WTC11 (cell line): ENCODE results near the gene LY9.

Source experiments
- CTCF ChIP-seq: fragments of 200-600 bp; IDR thresholded peaks from 2 replicates; pipeline ENCODE4 v1.8.0; 2022; ENCODE audit warnings: antibody characterized with exemption
- ETV6 ChIP-seq: sonication (generic); formaldehyde crosslinking; IDR thresholded peaks from 2 replicates; pipeline ENCODE4 v1.8.1; 2022; ENCODE audit warnings: mild to moderate bottlenecking, missing genetic modification reagents
- KAT7 ChIP-seq: sonication (generic); formaldehyde crosslinking; IDR thresholded peaks from 2 replicates; pipeline ENCODE4 v1.8.1; 2023; ENCODE audit warnings: missing genetic modification reagents, mild to moderate bottlenecking, borderline replicate concordance
- NFYB ChIP-seq: sonication (generic); formaldehyde crosslinking; conservative IDR thresholded peaks from 2 replicates; pipeline ENCODE4 v1.8.0; 2022; ENCODE audit warnings: low read depth, missing genetic modification reagents
- NR2C2 ChIP-seq: sonication (generic); formaldehyde crosslinking; IDR thresholded peaks from 2 replicates; pipeline ENCODE4 v1.8.0; 2022; ENCODE audit warnings: mild to moderate bottlenecking, missing genetic modification reagents
- ZBTB21 ChIP-seq: sonication (generic); formaldehyde crosslinking; IDR thresholded peaks from 2 replicates; pipeline ENCODE4 v1.8.1; 2023; ENCODE audit warnings: mild to moderate bottlenecking, missing genetic modification reagents, borderline replicate concordance
- TF ChIP-seq, protein P1 (sequence below): sonication (generic); formaldehyde crosslinking; IDR thresholded peaks from 2 replicates; pipeline ENCODE4 v1.8.1; 2022; ENCODE audit warnings: mild to moderate bottlenecking, missing genetic modification reagents, moderate library complexity, borderline replicate concordance
- TF ChIP-seq, protein P2 (sequence below): sonication (generic); formaldehyde crosslinking; IDR thresholded peaks from 2 replicates; pipeline ENCODE4 v1.8.1; 2023; ENCODE audit warnings: mild to moderate bottlenecking, missing genetic modification reagents, moderate library complexity

- TF ChIP-seq CTCF (no peak), NFYB (CRISPR knock-in tag) (no peak), KAT7 (CRISPR knock-in tag) (no peak), ZBTB21 (CRISPR knock-in tag) (no peak), ETV6 (no peak), NR2C2 (CRISPR knock-in tag) (no peak)
- TF ChIP-seq, protein P1, sequence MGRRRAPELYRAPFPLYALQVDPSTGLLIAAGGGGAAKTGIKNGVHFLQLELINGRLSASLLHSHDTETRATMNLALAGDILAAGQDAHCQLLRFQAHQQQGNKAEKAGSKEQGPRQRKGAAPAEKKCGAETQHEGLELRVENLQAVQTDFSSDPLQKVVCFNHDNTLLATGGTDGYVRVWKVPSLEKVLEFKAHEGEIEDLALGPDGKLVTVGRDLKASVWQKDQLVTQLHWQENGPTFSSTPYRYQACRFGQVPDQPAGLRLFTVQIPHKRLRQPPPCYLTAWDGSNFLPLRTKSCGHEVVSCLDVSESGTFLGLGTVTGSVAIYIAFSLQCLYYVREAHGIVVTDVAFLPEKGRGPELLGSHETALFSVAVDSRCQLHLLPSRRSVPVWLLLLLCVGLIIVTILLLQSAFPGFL, result no peak
- TF ChIP-seq, protein P2, sequence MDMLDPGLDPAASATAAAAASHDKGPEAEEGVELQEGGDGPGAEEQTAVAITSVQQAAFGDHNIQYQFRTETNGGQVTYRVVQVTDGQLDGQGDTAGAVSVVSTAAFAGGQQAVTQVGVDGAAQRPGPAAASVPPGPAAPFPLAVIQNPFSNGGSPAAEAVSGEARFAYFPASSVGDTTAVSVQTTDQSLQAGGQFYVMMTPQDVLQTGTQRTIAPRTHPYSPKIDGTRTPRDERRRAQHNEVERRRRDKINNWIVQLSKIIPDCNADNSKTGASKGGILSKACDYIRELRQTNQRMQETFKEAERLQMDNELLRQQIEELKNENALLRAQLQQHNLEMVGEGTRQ (CRISPR knock-in tag), result no peak
Observed at GRCh38 chr1:160866001-160866694, 70.2 kb downstream of the LY9 start.
